Prostate gland (tissue), 2 donors: ENCODE data around the gene BMP2K. TPM values are rescaled to one million over a fixed set of nuclear protein-coding genes. Genes with fewer than 3 reads are reported as not detected.

Experiments
- DNase-seq: peaks from one replicate; pipeline ENCODE4 v3.0.0-alpha.2; 2019; ENCODE audit warnings: low spot score
- H3K27ac ChIP-seq, 2 donors: fragments of 200-600 bp; sonication (generic); 2 replicates each; pipeline ENCODE4 v1.5.1; 2017 to 2019
- H3K27me3 ChIP-seq: fragments of 200-600 bp; sonication (generic); replicated peaks from 2 replicates; pipeline ENCODE4 v1.5.1; 2019; ENCODE audit not compliant: insufficient read depth
- H3K36me3 ChIP-seq, 2 donors: fragments of 200-600 bp; sonication (generic); 1 replicate in 1 of 2; 2 replicates in 1 of 2; pipeline versions ENCODE4 v1.5.1 to v1.8.1; 2017 to 2019
- H3K4me1 ChIP-seq: fragments of 200-600 bp; sonication (generic); replicated peaks from 2 replicates; pipeline ENCODE4 v1.5.1; 2019
- H3K4me3 ChIP-seq, 2 donors: fragments of 200-600 bp; sonication (generic); 2 replicates each; pipeline ENCODE4 v1.5.1; 2017 to 2019
- H3K9me3 ChIP-seq: fragments of 200-600 bp; sonication (generic); 2 replicates; pipeline ENCODE4 v1.5.1; 2017
- CTCF ChIP-seq, 4 experiments: fragments of 200-600 bp in 2 of 4; fragments of 450-650 bp in 2 of 4; sonication (generic) in 2 of 4; IDR thresholded peaks; 1 replicate in 3 of 4; 2 replicates in 1 of 4; pipeline ENCODE4 v1.5.1; 2016 to 2019; ENCODE audit warnings: antibody characterized with exemption in 4 of 4, mild to moderate bottlenecking in 2 of 4, moderate library complexity in 2 of 4
- POLR2A ChIP-seq: fragments of 450-650 bp; IDR thresholded peaks from one replicate; pipeline ENCODE4 v1.6.1; 2016; ENCODE audit warnings: antibody characterized with exemption, mild to moderate bottlenecking
- POLR2AphosphoS5 ChIP-seq: sonication (generic); formaldehyde crosslinking; IDR thresholded peaks from one replicate; pipeline ENCODE4 v1.6.1; 2017; ENCODE audit warnings: antibody characterized with exemption
- WGBS: methylation state at CpG from one replicate; pipeline ENCODE4 v1.1.5; 2018; 5-methylcytosine and 5-hydroxymethylcytosine counted together
- intact Hi-C: fragments of 100-400 bp; cut with DNase I; formaldehyde crosslinking; loops from one replicate; pipeline ENCODE4 v1.14.2; 2022
- total RNA-seq, 2 donors: library from RNA; depleted of rRNA; stranded (reverse); fragments of >200 nt; gene quantifications; one replicate each; pipeline ENCODE4 v1.1.0, GENCODE V29; 2016

Gene BMP2K
- total RNA-seq, 2 donors from 2014 or later, result 12.6 to 68.9 TPM

GRCh38 chr4:78778530-78778929 lies 2.4 kb downstream of the BMP2K start:
- WGBS, result 92% methylated on average over 4 of the region's 4 CpGs
- intact Hi-C loops, result loop anchor here (5.0 kb wide), 2 partner anchors 131 to 961 kb away; partner anchors contain the start of gene CNOT6L
- no peaks in the 10 kb centered on the region for H3K27me3 ChIP-seq
- H3K9me3 ChIP-seq, result no peaks in the 10 kb centered on the region
- DNase-seq, result no peak
- H3K27ac ChIP-seq, result no peak overlapping the region
- no peaks in the 10 kb centered on the region for H3K36me3 ChIP-seq
- no peaks in the 10 kb centered on the region for H3K4me1 ChIP-seq
- H3K4me3 ChIP-seq, result no peak overlapping the region
- TF ChIP-seq CTCF (IDR thresholded peaks at IDR 0.05), result no peak
- TF ChIP-seq POLR2AphosphoS5, result no peak
- no peak for TF ChIP-seq POLR2A

DNA sequence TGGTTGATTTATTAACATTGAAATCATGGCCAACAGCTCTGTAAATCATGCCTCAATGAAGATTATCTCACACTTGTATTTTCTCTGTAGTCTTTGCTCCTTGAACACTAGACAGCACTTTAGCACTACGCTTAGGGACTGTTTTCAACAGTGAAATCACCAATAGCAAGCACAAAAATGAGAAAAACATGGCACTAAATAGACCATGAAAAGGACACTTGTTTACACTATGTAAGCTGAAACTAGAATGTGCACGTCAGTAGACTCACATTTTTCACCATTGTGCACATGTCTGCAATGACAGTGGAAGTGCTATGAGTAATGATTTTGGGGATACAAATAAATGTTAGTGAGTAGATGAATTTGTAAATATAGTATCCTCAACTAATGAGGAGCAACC lies 3.1 kb downstream of the BMP2K start:
- H3K4me1 ChIP-seq, result no peaks in the 10 kb centered on the region
- H3K4me3 ChIP-seq, result no peak overlapping the region
- no peaks in the 10 kb centered on the region for H3K27me3 ChIP-seq
- no peaks in the 10 kb centered on the region for H3K36me3 ChIP-seq
- WGBS, result 75% methylated on average over 2 of the region's 2 CpGs
- no peak for DNase-seq
- no peak overlapping the region for H3K27ac ChIP-seq
- intact Hi-C loops, result loop anchor here (5.0 kb wide), 2 partner anchors 132 to 962 kb away; partner anchors contain the start of gene CNOT6L
- TF ChIP-seq CTCF (IDR thresholded peaks at IDR 0.05) (no peak), POLR2A (no peak), POLR2AphosphoS5 (no peak)
- no peaks in the 10 kb centered on the region for H3K9me3 ChIP-seq

DNA sequence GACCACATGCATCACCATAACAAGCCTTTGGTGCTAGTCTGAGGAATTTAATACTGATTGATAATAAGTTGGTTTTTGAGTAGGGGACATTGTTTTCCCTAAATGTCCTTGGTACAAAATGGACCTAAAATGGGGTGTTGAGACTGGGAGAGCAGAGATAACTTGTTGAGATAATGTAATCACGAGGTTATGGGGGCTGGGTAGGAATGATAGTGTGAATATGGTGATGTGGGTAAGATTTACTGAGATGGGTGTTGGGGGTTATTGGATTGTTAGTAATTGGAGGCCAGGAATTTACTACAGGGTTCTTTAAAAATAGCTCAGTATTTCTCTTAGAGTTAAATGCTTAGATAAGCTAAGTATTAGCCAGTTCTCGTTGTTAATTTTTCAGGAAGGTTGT lies 3.9 kb downstream of the BMP2K start:
- H3K27ac ChIP-seq, result no peak overlapping the region
- 92% methylated on average over 2 of the region's 2 CpGs for WGBS
- TF ChIP-seq POLR2A, result no peak
- no peak for TF ChIP-seq CTCF (IDR thresholded peaks at IDR 0.05)
- TF ChIP-seq POLR2AphosphoS5, result no peak
- intact Hi-C loops, result no loop called here
- no peak for DNase-seq
- H3K36me3 ChIP-seq, result no peaks in the 10 kb centered on the region
- H3K27me3 ChIP-seq, result no peaks in the 10 kb centered on the region
- no peaks in the 10 kb centered on the region for H3K9me3 ChIP-seq
- H3K4me3 ChIP-seq, result no peak overlapping the region
- H3K4me1 ChIP-seq, result no peaks in the 10 kb centered on the region

- H3K36me3 ChIP-seq, result no peaks in the 10 kb centered on the region
- WGBS, result 39% methylated on average over 1 of the region's 1 CpG
- H3K4me1 ChIP-seq, result no peaks in the 10 kb centered on the region
- no peak overlapping the region for H3K4me3 ChIP-seq
- H3K27ac ChIP-seq, result no peak overlapping the region
- no peak for DNase-seq
- intact Hi-C loops, result no loop called here
- no peaks in the 10 kb centered on the region for H3K27me3 ChIP-seq
- no peaks in the 10 kb centered on the region for H3K9me3 ChIP-seq
- TF ChIP-seq POLR2A (no peak), CTCF (IDR thresholded peaks at IDR 0.05) (no peak), POLR2AphosphoS5 (no peak)
These were observed 5.0 kb downstream of the BMP2K start for GRCh38 chr4:78781139-78781538.

DNA sequence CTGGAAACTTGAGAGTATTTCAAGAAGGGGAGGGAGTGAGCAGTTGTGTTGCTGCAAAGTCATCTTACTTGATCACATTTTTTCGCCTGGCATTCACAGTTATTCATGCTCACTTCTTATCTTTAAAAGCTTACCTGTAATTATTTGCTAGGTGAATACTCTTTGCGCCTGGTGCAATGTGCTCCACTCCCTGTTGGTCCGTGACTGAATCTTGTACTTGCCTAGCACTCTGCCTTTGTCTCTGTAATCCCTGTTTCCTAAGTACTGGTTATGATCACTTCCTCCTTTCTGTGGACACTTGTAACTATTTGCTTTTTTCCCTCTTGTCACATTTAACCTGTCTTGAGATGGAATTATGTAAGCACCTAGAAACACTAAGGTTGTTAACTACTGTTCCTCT lies 5.8 kb downstream of the BMP2K start:
- Histone ChIP-seq H3K27ac (no peak overlapping the region), H3K9me3 (no peaks in the 10 kb centered on the region), H3K27me3 (no peaks in the 10 kb centered on the region), H3K36me3 (no peaks in the 10 kb centered on the region), H3K4me1 (no peaks in the 10 kb centered on the region), H3K4me3 (no peak overlapping the region)
- TF ChIP-seq POLR2AphosphoS5 (no peak), POLR2A (no peak), CTCF (IDR thresholded peaks at IDR 0.05) (no peak)
- no peak for DNase-seq
- intact Hi-C loops, result no loop called here
- WGBS, result 92% methylated on average over 3 of the region's 3 CpGs
